HG02759 (cell line): ENCODE results near the gene RGS11.
"Not testable (repeated sequence)": the region's sequence is repeated elsewhere in the genome, so short reads cannot be mapped to it uniquely, and the experiment has no call there.

ENCODE experiments used
- ATAC-seq: cut with Tn5 transposase; IDR thresholded peaks from one replicate; pipeline ENCODE4 v1.9.1; 2021; ENCODE audit warnings: mild to moderate bottlenecking, moderate library complexity; ENCODE audit not compliant: unreplicated experiment

The RGS11 gene

GRCh38 chr16:264440-264951, 11.2 kb downstream of the RGS11 start:
- ATAC-seq: no peak

DNA sequence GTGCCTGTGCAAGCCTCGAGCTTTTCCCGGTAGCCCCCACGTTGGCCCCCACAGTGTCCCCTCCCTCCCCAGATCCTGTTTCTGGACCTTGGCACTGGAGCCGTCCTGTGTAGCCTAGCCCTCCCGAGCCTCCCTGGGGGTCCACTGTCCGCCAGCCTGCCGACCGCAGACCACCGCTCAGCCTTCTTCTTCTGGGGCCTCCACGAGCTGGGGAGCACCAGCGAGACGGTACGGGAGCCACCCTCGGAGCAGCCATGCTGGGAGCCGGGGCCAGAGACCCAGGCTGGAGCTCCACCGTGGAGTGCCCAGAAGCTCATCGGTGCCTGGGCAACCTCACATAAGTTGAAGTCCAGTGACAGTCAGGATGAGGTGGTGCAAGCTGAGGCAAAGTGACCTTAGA, 11.8 kb downstream of the RGS11 start:
- ATAC-seq: no peak

DNA sequence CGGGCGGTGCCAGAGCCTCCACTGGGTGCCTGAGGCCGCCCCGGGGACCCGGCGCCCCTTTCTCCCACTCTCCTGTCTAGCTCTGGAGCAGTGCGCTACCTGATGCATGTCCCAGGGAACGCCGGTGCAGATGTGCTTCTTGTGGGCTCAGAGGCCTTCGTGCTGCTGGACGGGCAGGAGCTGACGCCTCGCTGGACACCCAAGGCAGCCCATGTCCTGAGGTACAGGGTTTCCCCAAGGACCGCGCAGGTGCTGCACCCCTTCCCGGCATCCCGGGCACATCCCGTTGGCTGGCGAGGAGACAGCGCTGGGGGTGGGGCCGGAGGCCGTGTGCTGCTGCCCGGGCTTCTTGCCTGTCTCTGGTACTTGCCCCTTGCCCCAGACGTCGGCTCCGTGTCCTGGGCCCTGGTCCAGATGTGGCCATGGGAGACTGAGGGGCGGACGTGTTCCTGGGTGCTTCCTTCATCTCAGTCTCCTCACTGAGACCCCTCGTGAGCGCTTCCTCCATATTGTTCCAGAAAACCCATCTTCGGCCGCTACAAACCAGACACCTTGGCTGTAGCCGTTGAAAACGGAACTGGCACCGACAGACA, 12.5 kb downstream of the RGS11 start:
- ATAC-seq: no peak

- no peak for ATAC-seq
Observed at GRCh38 chr16:262121-262745, 13.5 kb downstream of the RGS11 start.

DNA sequence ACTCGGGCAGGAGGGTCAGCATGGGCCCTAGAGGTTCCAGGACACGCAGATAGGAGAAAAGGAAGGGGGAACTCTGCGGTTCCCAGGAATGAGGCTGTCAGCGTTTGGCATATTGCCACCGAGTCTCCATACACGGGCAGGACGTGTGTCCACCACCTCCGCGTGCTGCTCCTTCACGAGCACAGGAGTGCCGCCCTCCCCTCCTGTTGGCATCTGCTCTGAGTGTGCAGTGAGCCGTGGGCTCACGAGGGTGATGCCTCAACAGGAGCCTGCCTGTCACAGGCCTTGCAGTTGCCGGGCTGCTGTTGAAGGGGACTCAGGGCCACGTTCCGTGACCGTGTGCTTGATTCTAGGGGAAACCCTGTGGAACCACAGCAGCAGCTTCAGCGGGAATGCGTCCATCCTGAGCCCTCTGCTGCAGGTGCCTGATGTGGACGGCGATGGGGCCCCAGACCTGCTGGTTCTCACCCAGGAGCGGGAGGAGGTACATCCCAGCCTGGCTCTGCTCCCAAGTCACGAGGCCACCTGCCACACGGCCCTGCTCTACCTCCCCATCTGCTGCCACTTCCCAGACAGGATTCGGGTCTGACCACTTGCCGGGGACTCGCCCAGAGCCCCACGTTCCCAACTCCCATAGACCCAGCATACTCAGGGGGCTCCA, 14.6 kb downstream of the RGS11 start:
- no peak for ATAC-seq

- no peak for ATAC-seq
Observed at GRCh38 chr16:260326-260725, 15.4 kb downstream of the RGS11 start.

DNA sequence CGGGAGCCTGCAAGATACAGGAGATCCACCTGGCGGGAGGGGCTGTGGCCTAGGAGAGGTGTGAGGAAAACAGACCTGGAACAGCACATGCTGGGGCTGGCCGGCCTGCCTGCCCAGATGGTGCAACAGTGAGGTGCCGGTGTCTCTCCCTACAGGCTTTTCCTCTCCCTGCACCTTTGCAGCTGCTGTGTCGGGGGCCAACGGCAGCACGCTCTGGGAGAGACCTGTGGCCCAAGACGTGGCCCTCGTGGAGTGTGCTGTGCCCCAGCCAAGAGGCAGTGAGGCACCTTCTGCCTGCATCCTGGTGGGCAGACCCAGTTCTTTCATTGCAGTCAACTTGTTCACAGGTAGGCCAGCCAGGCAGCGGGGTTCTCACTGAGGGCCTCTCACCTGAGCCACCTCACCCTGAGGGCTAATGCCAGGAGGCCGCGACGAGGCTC, 15.9 kb downstream of the RGS11 start:
- ATAC-seq: no peak

DNA sequence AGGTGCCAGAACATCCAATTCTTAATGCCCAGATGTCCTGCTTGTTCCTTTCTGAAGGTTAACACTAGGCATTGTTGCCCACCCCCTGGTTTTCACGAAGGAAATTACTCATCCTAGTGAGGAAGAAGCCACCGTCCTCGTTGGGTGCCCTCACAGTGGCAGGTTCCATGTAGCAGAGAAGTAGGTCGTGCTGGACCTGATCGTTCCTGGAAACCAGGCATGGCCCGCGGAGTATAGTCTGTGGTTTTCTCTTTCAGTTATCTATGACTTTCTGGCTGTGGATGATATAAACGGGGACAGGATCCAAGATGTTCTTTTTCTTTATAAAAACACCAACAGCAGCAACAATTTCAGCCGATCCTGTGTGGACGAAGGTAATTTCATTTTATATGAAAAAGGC, 16.5 kb downstream of the RGS11 start:
- no peak for ATAC-seq

DNA sequence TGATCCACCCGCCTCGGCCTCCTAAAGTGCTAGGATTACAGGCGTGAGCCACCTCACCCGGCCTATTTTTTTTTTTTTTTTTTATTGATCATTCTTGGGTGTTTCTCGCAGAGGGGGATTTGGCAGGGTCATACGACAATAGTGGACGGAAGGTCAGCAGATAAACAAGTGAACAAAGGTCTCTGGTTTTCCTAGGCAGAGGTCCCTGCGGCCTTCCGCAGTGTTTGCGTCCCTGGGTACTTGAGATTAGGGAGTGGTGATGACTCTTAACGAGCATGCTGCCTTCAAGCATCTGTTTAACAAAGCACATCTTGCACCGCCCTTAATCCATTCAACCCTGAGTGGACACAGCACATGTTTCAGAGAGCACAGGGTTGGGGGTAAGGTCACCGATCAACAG, 17.7 kb downstream of the RGS11 start:
- ATAC-seq: not testable (repeated sequence)

GRCh38 chr16:255183-255582, 20.6 kb downstream of the RGS11 start:
- no peak for ATAC-seq

GRCh38 chr16:254461-254860, 21.3 kb downstream of the RGS11 start:
- no peak for ATAC-seq

GRCh38 chr16:253833-254232, 21.9 kb downstream of the RGS11 start:
- ATAC-seq: no peak

GRCh38 chr16:252366-253337, 23.1 kb downstream of the RGS11 start:
- ATAC-seq: no peak

DNA sequence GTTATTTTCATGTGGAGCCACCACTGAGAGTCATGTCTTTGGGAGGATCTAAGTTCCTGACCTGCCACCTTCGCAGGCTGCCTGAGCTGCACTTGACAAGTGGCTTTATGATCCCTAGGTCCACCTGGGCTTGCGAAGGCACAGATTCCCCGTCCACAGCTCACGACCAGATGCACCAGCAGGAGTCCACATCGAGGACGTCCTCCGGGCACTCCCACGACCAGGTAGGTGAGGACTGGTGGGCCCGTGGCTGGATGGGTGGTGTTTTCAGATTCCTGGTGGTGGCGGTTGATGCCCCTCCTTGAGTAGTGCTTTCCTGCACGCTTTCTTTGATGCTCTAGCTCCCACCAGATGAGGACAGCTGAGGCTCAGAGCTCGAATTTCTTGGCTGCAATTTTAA, 26.3 kb downstream of the RGS11 start:
- ATAC-seq: no peak

- no peak for ATAC-seq
Observed at GRCh38 chr16:247027-247426, 28.7 kb downstream of the RGS11 start.

DNA sequence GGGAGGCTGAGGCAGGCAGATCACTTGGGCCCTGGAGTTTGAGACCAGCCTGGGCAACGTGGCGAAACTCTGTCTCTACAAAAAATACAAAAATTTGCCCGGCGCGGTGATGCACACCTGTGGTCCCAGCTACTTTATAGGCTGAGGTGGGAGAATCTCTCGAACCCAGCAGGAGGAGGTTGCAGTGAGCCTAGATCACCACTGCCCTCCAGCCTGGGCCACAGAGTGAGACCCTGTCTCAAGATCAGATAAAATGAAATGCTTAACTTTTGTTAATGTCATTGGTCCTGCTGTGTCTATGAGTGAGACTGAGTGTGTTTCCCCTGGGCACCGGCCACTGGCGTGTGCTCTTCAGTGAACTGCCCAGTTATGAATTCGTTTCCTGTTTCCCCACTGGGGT, 30.6 kb downstream of the RGS11 start:
- ATAC-seq: no peak

DNA sequence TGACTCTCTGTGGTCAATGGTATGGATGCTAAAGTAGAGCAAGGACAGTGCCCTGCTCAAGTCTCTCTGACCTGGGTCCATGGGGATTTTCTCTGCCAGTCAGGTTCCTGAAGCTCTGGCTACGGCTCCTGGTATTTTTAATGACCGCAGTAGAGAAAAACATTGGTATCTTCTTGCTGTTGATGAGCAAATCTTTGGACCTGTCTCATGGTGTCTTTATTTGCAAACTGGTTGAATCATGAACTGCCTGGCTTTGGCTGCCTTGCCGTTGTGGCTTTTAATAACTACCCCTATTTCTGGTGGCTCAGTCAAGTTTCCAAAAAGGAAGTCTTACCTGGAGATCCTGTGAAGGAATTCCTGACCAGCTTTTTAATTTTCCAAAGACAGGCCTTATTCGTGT, 32.4 kb downstream of the RGS11 start:
- ATAC-seq: no peak

- no peak for ATAC-seq
Observed at GRCh38 chr16:242281-242680, 33.5 kb downstream of the RGS11 start.

GRCh38 chr16:240559-240958, 35.2 kb downstream of the RGS11 start:
- no peak for ATAC-seq

DNA sequence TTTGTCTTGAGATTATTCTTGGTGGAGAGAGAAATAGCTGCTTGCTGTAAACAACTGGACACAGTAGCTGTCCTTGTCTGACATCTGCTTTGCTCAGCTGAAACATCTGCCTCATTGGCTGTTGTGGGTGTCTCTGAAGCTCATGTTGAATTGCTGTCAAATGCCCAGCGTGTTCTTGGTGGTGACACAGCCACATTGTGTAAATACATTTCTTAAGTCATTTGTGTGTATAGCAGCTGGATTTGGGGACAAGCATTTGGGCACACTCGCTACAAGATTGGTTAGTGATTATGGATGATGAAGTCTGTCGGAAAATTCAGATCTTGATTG, 35.8 kb downstream of the RGS11 start:
- ATAC-seq: no peak
